ENCODE results near the gene TACSTD2.

DNA sequence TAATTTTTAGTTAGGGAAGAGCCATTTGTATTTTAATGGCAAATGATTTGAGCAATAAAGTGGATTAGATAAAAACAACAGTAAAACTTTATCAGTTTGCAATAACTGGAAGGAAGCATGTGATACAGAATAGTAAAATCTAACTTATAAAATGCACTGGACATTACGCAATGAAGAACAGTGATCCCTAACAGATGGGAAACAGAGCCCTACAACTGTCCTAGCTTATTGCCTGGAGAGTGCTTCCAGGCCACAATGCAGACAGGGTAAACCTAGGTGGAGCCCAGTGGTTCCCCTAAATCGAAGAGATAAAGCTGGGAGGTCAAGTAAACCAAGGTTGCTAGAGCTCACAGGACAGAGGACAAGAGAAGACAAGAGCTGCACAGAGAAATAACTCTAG lies 37.5 kb downstream of the TACSTD2 start:
- TF ChIP-seq POLR2A (IDR thresholded peaks at IDR 0.05): no peak
- TF ChIP-seq, protein P1, sequence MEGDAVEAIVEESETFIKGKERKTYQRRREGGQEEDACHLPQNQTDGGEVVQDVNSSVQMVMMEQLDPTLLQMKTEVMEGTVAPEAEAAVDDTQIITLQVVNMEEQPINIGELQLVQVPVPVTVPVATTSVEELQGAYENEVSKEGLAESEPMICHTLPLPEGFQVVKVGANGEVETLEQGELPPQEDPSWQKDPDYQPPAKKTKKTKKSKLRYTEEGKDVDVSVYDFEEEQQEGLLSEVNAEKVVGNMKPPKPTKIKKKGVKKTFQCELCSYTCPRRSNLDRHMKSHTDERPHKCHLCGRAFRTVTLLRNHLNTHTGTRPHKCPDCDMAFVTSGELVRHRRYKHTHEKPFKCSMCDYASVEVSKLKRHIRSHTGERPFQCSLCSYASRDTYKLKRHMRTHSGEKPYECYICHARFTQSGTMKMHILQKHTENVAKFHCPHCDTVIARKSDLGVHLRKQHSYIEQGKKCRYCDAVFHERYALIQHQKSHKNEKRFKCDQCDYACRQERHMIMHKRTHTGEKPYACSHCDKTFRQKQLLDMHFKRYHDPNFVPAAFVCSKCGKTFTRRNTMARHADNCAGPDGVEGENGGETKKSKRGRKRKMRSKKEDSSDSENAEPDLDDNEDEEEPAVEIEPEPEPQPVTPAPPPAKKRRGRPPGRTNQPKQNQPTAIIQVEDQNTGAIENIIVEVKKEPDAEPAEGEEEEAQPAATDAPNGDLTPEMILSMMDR (IDR thresholded peaks at IDR 0.05): no peak
